Stimulated activated CD8-positive, alpha-beta memory T cell treated with anti-CD3 and anti-CD28 coated beads, Interleukin-7, amount 100 ng/mL, for 1 hour (primary cell): ENCODE results near the gene SLC7A1.
"Not testable (repeated sequence)": the region's sequence is repeated elsewhere in the genome, so short reads cannot be mapped to it uniquely, and the experiment has no call there.

ENCODE experiments used
- DNase-seq, 2 donors: peaks; one replicate each; pipeline ENCODE4 v3.0.0-alpha.2; 2020; ENCODE audit warnings: low read depth in 2 of 2

The SLC7A1 gene

DNA sequence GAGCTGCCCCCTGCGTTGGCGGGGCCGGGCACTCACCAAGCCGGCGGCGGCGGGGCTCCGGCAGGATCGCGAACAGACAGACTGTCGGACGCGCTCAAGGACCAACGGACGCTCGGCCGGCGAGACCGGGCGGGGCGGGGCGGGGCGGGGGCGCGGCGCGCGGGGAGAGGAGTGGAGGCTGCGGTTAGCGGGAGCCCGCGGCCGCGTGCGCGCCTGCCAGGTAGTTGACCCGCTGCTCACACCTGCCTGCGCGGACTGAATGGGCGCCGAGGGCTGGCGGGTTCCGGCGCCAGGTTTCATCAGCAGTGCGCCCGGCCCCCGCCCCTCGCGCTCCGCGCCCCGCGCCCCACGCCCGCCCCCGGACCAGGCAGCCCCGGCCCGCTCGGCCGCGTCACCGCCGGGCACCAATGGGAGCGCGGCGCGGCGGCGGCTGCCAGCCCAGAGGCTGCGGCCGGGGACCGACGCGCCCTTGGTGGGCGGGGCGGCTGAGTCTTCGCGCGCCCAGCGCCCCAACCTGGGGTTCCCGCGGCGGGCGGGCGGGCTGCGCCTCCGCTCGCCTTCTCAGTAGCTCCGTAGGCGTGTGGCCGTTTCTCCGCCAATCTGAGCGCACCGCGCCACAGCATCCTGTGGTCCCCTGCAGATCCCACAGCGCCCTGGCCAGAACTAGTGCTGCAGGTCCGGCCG, at the start of gene SLC7A1:
Gene SLC7A1, minus strand, starts transcription at position 309 of the 684 bp plus-strand sequence. CDS start 59,500 bp downstream, outside the sequence.
- peak; percentile 55 to 65 for DNase-seq

DNA sequence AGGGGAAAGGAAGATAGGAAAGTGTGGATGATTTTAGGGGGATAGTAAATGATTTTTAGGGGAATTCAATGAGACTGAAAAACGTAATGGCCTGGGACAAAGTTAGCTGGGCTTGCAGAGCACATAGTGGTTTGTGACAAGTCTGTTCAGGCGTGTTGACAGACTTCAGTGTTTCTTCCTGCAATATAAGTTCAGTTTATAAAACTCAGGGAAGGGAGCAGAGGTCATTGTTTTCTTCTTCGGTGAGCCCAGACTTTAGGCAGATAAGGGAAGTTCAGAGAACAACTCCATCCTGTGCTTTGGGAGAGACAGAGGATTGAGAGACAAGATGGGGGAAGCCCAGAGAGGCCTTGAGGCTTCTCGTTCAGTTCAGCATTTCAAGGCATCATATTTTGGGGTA, 45.2 kb upstream of the SLC7A1 start:
- no peak for DNase-seq

DNA sequence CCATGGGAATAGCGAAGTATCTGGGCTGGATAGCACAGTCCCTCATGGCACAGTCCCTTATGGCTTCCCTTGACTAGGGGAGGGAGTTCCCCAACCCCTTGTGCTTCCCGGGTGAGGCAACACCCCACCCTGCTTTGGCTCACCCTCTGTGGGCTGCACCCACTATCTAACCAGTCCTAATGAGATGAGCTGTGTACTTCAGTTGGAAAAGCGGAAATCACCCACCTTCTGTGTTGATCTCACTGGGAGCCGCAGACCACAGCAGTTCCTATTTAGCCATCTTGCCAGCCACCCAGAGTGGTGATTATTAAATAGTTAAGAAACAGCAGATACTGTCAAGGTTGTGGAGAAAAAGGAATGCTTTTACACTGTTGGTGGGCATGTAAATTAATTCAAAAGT, 41.3 kb upstream of the SLC7A1 start:
- DNase-seq: not testable (repeated sequence)

DNA sequence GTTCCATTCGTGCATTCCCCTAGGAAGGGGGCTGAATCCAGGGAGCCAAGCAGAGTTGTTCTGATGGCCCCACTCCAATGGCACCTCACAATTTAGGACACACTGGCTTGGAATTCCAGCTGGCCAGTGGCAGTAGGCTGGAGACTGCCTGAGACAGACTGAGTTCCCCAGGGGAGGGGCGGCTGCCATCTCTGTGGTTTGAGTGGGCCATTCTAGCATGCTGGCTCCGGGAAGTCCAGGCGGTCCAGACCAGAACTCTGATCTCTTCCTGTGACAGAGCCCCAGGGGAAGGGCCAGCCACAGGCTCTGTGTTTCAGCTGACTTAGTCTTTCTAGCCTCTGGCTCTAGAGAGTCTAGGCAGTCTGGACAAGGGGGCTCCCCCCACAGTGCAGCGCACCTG, 29.5 kb upstream of the SLC7A1 start:
- DNase-seq: no peak

DNA sequence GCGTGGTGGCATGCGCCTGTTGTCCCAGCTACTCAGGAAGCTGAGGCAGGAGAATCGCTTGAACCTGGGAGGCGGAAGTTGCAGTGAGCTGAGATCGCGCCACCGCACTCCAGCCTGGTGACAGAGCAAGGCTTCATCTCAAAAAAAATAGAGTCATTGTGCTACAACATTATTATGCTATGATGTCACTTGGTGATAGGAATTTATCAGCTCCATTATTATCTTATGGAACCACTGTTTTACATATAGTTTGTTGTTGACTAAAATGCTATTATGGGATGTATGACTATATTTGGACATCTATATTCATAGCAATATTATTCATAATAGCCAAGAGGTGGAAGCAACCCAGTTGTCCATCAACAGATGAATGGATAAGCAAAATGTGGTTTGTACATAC, 26.4 kb upstream of the SLC7A1 start:
- no peak for DNase-seq

DNA sequence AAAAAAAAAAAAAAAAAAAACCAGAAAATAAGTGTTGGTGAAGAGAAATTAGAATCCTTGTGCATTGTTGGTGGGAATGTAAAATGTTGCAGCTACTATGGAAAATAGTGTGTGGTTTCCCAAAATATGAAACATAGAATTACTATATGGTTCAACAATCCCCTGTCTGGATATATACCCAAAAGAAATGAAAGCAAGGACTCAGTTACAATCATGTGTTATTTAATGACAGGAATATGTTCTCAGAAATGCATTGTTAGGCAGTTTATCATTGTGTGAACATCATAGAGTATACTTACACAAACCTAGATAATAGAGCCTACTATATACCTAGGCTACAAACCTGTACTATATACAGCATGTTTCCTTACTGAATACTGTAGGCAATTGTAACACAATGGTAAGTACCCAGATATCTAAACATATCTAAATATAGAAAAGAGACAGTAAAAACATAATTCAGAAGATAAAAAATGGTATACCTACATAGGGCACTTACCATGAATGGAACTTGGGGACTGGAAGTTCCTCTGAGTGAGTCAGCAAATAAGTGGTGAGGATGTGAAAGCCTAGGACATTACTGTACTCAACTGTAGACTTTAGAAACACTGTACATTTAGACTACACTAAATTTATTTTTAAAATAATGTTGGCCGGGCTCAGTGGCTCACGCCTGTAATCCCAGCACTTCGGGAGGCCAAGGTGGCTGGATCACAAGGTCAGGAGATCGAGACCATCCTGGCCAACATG, 25.7 kb upstream of the SLC7A1 start:
- DNase-seq: no peak

DNA sequence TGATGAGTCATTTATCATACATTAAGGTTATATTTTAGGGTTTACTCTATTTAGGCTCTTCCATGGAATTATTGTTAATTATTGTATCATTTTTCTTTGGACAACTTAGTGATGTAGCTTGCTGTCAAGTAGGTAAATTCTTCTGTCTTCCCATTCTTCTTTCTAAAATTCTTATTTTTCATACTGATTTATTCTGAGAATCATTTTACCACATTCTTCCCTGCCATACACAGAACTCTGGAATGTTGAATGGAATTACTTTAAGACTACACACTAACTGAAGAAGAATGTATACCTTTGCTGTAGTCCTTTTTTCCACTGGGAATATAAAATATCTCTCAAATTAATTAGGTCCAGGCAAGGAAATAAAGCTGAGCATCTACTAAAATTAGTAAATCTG, 24.5 kb upstream of the SLC7A1 start:
- no peak for DNase-seq

DNA sequence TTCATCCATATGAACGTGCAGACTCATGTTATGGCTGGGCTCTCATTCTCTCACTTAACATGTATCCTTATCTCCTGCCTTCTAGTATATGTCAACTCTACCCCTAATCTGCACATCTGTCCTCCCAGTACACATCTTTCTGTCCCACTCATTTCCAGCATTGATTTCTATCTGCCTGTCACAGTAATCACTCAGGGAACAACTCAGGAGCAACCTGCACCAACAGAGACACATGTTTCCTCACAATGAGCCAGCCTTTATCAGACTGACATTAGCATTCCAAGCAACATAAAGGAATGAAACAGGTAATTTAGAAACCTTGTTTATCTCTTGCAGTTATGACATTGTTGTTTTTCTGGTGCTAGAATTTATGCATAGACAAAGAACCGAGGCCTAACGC, 17.6 kb upstream of the SLC7A1 start:
- no peak for DNase-seq

DNA sequence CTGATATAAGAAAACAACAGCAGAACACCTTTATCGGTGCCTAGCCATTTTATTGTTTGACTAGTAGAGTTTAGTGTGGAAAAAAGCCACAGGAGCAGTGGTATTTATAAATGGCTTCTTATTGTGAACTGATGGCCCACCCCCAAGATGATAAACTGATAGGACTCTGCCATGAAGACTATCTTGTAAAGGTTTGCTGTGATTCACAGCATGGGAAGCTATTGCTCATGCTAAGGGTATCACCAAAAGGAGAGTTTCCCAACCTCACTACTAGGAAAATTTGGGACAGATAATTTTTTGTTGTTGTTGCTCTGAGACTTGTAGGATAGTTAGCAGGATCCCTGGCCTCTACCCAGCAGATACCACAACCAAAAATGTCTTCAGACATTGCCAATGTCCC, 12.0 kb upstream of the SLC7A1 start:
- no peak for DNase-seq

DNA sequence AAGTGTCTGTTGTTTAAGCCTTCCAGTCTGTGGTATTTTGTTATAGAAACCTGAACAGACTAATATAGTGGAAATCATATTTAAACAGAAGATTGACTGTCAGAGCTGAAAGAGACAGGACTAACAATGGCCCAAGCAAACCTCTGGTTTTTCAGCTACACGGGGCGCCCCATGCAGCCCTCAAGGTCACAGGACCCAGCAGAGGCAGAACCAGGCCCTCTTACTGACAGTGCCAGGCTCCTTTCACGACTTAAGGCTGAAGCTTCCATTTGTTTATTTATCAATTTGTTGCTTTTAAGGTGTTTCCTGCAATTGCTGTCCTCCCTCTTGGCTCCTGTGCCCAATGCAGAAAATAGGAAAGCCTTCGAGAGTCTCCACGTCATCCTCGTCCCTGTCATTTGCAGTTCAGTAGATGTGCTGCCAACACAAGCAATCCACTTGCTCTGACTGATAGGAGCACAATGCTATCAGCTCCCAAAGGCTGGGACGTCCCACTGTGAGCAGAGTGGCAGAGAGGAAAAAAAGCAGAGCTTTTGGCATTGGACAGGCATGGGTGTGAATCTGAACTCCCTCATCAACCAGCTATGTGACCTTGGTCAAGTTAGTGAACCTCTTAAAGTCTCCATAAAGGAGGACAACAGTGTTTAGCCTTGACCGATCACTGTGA, 10.5 kb upstream of the SLC7A1 start:
- DNase-seq: no peak

DNA sequence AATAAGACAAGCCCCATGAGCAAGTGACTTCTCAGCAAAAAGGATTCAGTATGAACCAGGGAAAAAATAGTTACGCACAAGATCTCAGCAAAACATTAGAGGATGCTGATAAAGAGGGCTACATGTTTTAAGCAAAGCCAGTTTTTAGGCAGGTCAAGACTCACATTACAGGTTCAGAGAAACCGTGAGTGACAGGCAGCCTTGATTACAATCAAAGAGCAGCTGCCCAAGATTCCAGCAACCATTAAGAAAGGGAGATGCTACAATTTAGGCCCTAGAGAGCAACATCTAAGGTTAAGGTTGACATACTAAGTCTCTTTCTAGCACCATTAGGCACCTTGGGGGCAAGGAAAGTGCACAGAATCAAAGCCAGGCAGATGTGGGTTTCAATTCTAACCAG, 2.8 kb upstream of the SLC7A1 start:
- DNase-seq: no peak

DNA sequence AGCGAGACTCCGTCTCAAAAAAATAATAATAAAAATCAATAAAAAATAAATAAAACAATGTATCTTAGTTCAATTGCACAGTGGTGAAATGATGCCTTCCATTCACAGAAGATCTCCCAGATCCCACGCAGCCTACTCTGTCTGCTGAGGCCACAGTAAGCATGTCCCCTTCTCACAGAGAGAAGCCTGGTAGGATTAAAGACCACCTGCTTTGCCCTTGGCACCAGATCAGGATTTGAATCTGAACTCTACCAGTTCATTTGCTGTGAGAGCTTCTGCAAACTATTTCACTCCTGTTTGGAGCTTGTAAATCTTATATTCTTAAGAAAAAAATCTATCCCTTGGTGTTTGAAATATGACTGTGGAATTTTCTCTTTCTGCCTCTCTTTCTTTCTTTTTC, 2.2 kb upstream of the SLC7A1 start:
- no peak for DNase-seq

DNA sequence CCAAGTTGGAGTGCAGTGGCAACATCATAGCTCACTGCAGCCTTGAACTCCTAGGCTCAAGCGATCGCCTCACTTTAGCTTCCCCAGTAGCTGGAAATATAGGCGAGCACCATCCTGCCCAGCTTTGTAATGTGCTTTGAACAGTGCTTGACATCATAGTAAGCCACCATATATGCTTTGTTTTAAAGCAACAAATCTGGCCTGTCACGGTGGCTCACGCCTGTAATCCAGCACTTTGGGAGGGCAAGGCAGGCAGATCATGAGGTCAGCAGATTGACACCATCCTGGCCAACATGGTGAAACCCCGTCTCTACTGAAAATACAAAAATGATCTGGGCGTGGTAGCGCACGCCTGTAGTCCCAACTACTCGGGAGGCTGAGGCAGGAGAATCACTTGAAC, 1.8 kb upstream of the SLC7A1 start:
- no peak for DNase-seq

DNA sequence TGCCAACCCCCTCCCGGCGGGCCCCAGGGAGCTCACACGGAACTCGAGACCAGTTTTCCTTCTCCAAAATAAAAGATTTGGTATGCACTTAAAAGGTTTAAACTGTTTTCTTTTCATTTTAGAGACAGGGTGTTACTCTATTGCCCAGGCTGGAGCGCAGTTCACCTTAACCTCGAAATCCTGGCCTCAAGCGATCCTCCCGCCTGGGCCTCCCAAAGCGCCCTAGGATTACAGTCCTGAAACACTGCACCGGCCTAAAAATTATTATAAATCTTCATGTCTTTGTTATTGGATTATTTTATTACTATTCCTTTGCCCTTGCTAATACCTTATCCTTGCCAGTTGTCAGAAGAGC, 553 bp upstream of the SLC7A1 start:
- no peak for DNase-seq

DNA sequence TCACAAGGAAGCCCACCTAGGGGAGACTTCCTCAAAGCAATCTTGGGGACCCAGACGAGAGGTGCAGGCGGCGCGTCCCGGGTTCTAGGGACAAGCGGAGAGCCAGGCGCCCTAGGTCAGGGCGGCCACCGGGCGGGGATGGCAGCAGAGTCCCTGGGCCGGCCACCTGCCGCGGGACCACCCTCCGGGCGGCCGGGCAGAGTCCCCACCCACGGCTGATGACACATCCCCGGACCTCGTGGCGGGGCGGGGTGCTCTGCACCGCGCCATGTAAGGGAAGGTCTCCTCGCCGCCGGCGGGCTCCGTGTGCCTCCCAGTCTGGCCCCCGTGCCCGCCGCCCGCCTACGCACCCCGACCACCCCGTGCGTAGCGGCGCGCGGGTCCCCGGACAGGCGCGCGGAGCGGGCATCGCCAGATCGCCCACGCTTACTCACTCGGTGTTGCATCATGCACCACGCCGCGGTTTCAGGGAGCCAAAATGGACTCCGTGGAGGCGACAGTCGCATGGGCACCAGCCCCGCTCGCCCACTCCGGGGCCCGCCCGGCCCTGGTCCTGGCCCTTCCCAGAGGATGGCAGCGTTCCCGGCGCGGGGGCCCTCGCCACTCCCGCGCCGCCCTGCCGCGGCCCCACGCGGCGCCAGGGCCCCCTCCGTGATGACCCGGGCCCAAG, 643 bp downstream of the SLC7A1 start:
- peak; percentile 30 to 31 for DNase-seq

DNA sequence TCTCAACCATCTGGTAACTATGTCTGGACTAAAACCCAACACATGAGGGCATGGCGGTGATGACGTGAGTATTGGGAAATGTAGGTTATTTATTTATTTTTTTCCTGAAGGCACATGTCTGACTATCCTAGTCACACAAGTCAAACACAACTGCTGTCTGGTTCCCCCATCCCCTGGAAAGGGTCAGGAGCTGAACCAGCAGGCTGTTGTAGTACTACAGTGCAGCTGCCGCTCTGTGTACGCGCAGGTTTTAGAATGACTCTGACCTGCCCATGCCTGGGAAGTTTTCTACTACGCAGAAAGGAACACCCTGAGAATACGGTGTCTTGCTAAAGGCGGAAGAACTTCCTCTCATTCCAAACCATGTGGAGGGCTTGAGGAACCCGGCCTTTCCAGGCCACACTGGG, 1.2 kb downstream of the SLC7A1 start:
- no peak for DNase-seq

DNA sequence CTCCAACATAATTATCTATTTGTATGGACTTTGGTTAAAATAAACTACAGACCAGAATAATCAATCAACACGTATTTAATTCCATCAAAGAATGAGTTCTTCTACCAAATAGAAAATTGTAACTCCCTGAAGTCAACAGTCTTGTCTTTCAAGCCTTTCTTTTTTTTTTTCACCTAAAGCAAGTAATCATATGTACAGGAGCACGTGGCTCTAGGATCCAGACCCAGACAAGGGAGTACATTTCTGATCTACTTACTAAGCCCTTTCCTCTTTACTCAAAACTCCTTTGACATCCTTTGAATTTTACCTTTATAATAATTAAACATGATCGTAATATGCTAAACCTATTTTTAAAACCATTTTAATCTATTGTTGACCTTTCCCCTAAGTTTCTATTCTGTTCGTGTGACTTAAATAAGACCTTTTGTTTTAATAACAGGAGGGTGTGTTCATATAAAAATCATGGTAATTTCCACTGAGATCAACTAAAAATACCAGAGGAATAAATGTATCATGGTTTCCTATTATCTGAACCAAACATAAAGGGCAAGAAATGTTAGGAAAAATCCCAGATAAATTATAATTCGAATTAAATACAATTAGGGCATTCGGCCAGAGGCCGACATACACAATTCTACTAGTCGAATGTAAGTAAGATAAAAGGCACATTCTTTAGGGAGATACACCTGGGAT, 1.7 kb downstream of the SLC7A1 start:
- no peak for DNase-seq

DNA sequence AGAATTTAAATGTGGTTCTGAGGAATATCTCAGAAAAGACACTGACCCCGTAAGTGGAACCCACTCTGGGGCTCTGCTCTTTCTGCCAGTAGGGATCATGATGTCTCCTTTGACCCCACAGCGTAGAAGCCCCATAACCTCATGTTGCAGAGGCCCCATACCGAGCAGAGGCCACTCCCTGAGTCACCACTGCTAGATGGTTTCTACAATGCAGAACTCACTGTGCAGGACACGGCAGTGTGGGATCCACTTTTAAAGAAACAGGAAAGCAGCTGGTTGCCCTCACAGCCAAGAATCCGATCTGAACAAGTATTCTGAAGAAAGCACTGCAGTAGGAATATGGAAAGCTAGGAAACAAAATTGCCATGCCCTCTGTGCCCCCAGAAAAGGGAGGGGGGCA, 4.2 kb downstream of the SLC7A1 start:
- DNase-seq: no peak

DNA sequence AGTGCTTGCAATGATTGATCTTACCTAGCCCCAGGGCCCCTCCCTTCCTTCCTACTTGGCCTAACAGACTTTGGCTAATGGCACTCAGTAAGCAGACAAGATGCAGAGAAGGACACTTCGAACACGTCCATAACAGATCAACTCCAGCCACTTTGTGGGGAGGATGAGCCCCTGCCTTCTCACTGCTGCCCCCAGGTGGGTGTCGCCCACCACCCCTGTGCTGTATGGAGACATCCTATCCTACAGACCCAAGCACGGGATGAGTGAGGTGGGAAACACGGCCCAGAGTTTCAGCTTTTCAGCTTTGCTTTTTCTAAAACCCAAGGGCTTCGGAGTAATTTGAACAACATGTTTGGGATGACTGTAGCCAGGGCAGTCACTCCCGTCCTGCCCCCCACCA, 5.5 kb downstream of the SLC7A1 start:
- no peak for DNase-seq

DNA sequence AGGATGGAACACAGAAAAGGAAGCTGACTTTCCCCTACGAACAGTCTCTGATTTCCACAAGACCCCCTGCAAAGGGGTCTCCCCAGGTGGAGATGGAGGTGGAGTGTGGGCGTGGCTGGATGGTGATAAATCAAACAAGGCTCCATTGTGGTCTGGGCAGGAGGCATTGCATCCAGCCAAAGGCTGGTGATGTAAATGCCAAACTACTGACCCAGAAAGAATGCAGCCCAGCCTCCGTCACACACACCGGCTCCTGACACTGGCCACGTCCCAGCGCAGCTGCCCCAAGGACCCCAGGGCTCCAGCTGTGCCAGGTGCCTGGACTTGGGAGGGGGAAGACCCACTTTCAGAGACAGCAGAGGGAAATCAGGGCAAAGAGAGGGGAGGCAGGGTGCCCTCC, 6.3 kb downstream of the SLC7A1 start:
- no peak for DNase-seq

DNA sequence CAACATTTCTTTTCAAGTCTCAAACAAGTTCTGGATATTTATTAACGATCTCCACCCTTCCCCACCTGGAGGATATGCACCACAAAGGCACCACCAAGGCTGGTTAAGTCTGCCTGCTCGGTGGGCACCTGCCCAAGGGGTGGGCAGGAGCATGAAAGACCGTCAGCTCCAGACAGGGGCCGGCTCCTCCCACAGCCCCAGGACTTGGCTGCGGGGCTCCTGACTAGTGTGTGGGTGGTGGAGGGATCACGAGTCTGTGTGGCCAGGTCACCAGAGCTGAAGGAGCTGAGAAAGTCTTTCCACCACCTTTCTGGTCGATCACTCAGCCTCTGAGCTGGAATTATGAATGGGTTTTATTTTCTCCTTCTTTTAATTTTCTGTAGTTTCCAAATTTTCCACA, 7.8 kb downstream of the SLC7A1 start:
- no peak for DNase-seq
